Measurements from ENCODE around the gene FAM193B.
"Not testable (repeated sequence)": the region's sequence is repeated elsewhere in the genome, so short reads cannot be mapped to it uniquely, and the experiment has no call there.

Gene FAM193B

DNA sequence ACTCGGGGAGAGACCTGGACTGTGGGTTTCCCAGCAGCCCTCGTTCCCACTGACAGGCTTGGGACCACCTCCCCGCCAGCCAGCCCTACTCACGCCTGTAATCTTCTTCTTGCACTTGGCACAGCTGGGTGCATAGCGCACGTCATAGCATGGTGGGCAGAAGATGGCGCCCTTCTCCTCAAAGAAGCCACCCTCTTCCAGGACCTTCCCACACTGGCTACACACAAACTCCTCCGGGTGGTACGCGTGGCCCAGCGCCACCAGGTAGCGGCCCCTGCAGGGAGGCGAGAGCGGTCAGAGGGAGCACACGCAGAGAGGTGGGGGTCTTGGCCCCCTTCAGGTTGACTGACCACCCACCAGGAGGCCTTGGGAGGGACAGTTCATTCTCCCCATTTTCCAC is 66.4 kb downstream of the FAM193B start:
- in situ Hi-C loops (cut with MboI; ENCODE audit: low sequenced_read_pairs): no loop called here

- in situ Hi-C loops (cut with MboI; ENCODE audit: low sequenced_read_pairs): no loop called here
Observed at GRCh38 chr5:177487144-177487543, 67.2 kb downstream of the FAM193B start.

DNA sequence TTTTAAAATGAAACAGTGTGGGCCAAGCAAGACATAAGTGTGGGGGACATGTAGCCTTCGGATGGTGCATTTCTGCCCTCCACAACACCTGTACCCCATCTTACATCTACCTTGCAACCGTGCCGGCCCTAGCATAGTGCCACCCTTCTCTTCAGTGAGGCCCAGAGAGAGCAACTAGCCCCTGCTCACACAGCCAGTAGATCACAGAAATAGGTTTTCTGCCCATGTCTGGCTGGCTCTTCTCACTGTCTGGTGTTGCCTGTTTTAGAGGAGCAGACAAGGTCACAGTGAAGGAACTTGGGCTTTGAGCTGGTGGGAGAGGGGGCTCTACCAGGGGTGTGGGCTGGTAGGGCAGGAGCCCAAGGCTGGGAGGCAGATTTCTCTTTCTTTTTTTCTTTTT is 68.1 kb downstream of the FAM193B start:
- in situ Hi-C loops (cut with MboI; ENCODE audit: low sequenced_read_pairs): no loop called here

DNA sequence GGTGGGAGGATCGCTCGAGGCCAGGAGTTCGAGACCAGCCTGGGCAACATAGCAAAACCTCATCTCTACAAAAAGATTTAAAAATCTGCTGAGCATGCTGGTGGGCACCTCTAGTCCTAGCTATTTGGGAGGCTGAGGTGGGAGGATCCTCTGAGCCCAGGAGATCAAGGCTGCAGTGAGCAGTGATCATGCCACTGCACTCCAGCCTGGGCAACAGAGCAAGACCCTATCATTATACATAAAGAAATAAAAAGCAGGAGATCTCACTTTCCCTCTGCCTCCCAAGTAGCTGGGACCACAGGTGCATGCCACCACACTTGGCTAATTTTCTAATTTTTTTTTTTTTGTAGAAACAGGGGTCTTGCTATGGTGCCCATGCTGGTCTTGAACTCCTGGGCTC is 68.6 kb downstream of the FAM193B start:
- in situ Hi-C loops (cut with MboI; ENCODE audit: low sequenced_read_pairs): not testable (repeated sequence)

- in situ Hi-C loops (cut with MboI; ENCODE audit: low sequenced_read_pairs): no loop called here
Observed at GRCh38 chr5:177484902-177485549, 69.3 kb downstream of the FAM193B start.

DNA sequence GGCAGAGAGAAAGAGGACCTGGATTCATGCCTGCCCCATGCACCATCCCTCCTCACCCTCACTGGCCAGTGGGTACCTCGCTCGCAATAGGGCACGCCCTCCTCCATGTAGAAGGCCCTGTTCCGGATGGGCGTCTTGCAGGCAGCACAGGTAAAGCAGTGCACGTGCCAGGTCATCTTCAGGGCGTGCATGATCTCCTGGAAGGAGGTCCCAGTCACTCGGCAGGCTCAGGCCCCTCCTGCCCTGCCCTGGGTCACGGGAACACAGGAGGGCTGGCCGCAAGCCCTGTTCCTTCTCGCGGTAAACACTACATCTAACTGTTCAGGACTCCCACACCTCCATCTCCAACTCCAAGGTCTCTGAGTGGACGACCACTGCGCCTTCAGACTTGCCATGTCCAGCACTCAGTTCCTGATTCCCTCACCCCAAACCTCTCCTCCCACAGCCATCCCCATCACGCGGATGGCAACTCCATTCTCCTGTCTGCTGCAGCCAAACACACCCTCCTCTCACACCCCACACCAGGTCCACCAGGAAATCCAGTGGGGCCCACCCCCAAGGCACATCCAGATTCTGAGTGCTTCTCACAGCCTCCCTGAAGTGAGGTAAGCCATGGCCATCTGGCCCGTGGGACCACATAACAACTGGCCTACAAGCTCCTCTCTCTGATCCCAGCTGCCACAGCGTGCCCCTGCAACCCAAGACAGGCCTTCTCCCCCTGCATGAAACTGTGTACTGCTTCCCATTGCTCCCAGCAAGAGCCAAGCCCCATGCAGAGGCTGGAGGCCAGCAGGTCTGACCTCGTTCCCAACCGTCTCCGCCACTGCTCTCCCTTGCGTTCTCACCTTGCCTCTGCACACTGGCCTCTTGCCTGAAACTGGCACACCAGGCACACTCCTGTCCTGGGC is 70.1 kb downstream of the FAM193B start:
- in situ Hi-C loops (cut with MboI; ENCODE audit: low sequenced_read_pairs): no loop called here

GRCh38 chr5:177483042-177483441 is 71.3 kb downstream of the FAM193B start:
- in situ Hi-C loops (cut with MboI; ENCODE audit: low sequenced_read_pairs): no loop called here

DNA sequence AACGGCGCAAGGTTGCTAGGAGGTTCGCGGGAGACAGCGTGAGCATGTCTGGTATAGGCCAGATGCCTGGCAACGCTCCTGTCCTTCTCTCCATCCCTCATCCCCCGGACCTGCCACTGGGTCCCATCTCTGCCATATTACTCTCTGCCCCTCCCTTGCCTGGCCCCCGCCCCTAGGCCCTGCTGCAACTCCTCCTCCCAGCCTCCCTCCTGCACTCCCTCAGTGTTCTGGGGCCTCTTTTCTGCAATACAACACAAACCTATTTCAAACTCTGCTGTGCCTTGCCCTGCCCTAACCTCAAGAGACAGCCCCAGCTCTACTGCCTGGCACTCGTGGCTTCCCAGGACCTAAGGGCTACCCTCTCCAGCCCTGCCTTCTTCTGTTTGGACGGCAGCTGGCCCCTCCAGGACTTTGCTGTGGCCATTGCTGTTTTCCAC is 72.0 kb downstream of the FAM193B start:
- in situ Hi-C loops (cut with MboI; ENCODE audit: low sequenced_read_pairs): no loop called here

DNA sequence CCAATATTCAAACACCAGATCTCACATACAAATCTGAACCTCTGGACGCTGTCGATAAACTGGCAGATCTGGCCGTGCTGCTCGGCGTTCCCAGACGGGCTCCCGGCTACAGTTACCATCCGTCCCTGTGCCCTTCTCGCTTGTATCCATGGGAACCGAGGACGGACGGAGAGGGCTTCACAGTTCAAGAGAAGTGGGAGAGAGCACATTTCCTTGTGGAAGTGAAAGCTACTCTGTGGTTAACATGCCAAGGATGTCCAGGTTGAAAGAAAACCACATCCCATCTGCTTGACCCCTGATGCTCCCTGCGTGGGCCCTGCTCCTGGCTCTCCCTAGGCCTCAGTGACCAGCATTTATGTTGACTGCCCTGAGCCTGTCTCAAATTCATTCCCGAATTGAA is 74.6 kb downstream of the FAM193B start:
- in situ Hi-C loops (cut with MboI; ENCODE audit: low sequenced_read_pairs): no loop called here

DNA sequence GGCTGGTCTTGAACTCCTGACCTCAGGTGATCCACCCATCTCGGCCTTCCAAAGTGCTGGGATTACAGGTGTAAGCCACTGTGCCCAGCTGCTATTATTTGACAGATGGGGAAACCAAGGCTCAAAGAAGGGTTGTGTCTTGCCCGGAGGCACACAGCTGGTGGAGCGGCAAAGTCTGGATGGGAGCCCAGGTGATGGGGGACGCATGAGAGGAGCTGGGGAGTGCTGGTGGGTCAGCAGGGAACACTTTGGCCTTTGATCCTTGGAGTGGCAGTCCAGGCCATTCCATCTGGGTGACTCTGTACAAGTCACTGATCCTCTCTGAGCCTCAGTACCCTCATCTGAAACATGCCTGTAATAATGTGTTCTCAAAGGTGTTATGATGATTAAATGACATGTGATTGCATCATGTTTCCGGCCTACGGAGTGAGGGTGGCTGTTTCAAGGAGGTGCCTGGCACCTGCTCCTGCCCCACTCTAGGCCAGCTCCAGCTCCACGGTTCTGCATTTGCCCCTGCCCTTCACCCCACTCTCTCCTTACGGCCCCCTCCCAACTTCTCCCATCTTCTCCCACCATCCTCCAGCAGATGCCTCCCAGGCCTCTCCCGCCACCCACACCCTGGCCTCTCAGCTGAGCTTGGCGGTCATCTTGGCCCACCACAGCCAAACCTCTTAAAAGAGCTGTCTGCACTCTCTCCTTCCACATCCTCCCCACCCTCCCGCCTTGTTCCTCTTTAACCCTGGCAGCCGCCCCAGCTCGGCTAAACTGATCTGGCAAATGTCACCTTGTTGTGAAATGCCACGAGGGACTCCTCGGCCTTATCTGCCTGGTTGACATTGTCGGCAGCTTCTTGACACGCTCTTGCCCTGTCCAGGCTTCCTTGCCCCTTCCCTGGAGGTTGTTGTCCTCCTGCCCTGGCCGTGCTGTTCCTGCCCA is 75.4 kb downstream of the FAM193B start:
- in situ Hi-C loops (cut with MboI; ENCODE audit: low sequenced_read_pairs): no loop called here

- in situ Hi-C loops (cut with MboI; ENCODE audit: low sequenced_read_pairs): no loop called here
Observed at GRCh38 chr5:177477701-177478477, 76.5 kb downstream of the FAM193B start.

DNA sequence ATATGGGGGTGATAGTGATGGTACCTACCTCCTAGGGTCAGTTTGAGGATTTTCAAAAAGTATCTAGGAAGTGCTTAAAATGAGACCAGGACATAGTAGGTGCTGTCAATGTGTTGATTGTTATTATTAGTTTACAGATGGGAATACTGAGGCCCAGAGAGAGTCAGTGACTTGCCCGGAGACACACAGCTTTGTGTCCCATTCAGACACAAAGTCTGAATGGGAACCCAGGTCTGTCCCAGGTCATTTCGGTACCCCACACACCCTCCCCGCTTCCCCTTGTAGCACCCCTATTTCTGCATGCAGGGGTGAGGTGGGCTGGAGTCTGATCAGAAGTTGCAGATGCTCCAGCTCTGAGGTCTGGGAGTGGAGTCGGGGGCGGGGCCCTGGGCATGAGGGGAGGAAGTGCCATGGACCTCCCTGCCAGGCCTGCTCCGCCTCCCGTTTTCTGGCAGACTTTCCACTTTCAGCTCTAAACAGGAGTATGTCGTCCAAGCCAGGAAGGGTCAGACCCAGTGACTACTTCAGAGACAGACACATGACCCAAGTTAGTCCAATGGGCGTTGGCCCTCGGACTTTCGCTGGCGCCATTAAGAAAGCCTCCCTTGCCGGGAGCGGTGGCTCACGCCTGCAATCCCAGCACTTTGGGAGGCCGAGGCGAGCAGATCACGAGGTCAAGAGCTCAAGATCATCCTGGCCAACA is 77.7 kb downstream of the FAM193B start:
- in situ Hi-C loops (cut with MboI; ENCODE audit: low sequenced_read_pairs): no loop called here

DNA sequence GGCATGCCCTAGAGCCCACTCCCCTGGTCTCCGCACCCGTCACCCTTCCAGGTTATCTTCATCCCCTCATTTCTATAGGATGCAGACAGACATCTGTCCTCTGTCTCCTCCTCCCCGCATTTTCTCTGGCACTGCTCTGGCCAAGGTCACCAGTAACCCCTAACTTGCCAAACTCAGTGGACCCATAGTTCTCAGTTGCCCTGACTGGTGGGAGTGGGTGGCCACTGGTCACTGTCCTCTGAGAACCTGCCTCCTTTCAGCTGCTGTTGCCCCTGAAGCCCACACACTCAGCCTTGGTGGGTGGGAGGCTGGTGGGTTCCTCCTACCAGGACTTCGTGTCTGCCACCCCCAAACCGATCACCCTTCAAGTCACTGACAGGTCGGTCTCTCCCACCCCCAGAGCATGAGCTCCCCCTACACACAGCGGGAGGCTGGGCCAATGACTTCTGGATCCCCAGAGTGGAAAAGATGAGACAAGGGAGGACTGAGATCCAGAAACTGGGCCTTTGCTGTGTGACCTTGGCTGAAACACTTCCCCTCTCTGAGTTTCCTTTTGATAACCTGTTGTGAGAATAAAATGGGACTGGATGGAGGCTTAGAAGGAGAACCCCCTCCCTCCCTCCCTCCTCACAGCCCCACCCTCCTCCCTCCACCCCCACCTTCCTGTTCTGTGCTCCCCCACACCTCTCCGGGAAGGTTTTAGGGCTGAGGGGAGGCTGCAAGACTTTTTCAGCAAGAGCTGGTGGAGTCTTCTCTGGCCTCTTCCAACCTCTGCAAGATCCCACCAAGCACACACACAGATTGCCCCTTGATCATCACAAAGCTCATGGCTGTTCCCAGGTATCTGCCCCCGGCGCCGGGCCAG is 78.6 kb downstream of the FAM193B start:
- in situ Hi-C loops (cut with MboI; ENCODE audit: low sequenced_read_pairs): no loop called here

DNA sequence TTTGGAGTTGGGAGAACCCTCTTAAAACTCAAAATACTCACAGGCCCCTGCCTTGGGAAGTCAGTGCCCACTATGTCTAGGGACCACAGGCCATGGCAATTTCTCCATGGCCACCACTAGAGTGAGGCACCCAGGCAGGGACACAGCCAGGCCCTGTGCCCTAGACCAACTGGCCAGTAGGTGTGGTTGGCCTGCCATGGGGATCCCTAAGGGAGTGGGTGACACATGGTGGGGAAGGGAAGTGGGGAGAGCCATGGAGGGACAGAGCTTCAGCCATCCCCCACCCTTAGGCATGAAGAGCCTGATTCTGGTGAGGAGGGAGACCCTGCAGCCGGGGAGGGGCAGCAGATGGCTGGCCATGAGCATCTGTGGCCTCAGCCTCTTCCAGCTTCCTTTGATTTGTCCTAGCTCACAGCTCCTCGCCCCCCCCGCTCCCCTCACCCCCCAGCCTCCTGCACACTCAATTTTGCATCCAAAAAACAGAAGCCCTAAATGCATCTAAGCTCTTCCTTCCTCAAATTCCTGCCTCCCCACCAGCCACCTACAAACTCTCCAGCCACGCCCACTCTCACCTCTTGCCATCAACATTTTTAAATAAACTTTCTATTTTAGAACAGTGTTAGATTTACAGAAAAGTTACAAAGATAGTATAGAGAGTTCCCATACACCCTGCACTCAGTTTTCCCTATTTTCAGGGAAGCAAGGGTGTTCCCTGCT is 79.4 kb downstream of the FAM193B start:
- in situ Hi-C loops (cut with MboI; ENCODE audit: low sequenced_read_pairs): no loop called here

DNA sequence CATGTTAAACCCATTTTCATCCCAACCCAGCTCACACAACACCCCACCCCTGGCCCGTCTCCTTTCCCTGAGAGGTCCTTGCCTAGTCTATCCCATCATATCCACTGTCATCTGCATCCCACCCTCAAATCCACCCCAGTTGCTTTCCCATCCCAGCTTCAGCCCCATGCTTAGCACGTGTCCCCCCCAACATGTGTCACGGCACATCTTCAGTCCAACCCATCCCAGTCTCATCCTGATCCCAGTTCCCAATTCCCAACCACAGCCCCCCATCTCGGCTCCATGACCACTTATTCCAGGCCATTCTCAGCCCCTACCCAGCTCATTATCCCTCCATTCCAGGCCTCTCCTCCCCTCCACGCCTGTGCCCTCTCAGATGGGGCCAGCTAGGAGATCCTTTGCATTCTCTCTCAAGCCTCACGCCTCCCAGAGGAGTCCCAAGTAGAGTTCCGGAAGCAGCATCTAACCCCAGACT is 80.3 kb downstream of the FAM193B start:
- in situ Hi-C loops (cut with MboI; ENCODE audit: low sequenced_read_pairs): no loop called here

GRCh38 chr5:177473443-177474001 is 80.8 kb downstream of the FAM193B start, which contains the start of gene DBN1:
DBN1 (minus strand) TSS chr5:177473634; CDS start chr5:177473521, 113 bp downstream.
- in situ Hi-C loops (cut with MboI; ENCODE audit: low sequenced_read_pairs): no loop called here

Measured in HL-60/S4 treated with phorbol 12-myristate 13-acetate at 8.2 ng/mL for 4 days and 3 days (cell line).